H1 (cell line): ENCODE data around the gene EXTL1. TPM values are rescaled to one million over a fixed set of nuclear protein-coding genes. Genes with fewer than 3 reads are reported as not detected.

Experiments
- polyA plus RNA-seq, 7 experiments: library from polyadenylated mRNA; depleted of rRNA in 3 of 7; stranded (reverse) in 5 of 7; unstranded in 2 of 7; fragments of >200 nt in 5 of 7; fragments of 200-250 nt in 2 of 7; gene quantifications; 1 replicate in 5 of 7; 2 replicates in 1 of 7; 4 replicates in 1 of 7; pipeline versions ENCODE4 v1.2.1 to v1.2.3, GENCODE V29; 2011 to 2013; ENCODE audit warnings: missing spikeins in 2 of 7, mixed read lengths in 2 of 7
- total RNA-seq: library from RNA; stranded (reverse); fragmentation: NEBNext Ultra II Directional; extraction: Animal tissue kit (Norgen Biotek cat#: 25700); gene quantifications from 2 replicates; pipeline ENCODE4 v1.2.1, GENCODE V29; 2021
- TF ChIP-seq, protein P1 (sequence below): fragments of 300-600 bp; sonication (generic); IDR thresholded peaks from 2 replicates; pipeline ENCODE4 v1.7.1; 2012; ENCODE audit warnings: low read length, moderate library complexity, mild to moderate bottlenecking, inconsistent platforms; ENCODE audit not compliant: insufficient replicate concordance

The EXTL1 gene
- total and polyA plus RNA-seq, 2 of the 8 experiments (the other 6 are each of a cell fraction or from before 2014, with no cell fraction given): 0.89 to 1.2 TPM

DNA sequence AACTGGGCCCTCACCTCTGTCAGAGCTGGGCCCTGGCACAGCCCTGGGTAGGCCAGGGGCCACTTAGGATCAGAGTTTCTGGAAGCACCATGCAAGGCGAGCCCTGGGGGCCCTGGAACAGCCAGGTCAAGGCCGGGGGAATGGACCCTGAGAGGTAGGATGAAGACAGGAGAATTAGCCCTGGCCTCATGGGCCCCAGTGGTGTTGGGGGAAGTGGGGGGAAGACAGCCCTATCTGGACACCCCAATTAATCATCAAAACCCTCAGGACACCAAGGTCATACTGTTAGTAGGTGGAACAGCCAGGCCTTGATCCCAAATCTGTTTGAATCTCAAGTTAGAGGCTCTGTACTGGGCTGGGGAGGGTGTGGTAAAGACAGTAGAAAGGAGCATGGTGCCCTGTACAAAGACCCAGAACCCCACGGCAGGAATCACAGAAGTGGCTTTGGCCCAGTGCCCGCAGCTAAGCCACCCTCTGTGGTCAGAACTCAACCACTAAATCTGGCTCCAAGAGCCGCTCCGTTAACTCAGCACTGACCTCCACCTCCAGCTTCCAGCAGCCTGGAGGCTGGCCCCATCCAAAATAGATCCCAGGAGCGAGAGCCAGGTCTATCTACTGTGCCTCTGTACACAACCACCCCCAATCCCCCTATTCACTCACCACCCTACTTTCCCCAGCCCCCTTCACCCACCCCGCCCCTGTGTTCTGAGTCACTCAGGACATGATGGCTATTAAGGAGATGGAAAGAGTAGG lies 59.9 kb downstream of the EXTL1 start (continued):
- TF ChIP-seq, protein P1, sequence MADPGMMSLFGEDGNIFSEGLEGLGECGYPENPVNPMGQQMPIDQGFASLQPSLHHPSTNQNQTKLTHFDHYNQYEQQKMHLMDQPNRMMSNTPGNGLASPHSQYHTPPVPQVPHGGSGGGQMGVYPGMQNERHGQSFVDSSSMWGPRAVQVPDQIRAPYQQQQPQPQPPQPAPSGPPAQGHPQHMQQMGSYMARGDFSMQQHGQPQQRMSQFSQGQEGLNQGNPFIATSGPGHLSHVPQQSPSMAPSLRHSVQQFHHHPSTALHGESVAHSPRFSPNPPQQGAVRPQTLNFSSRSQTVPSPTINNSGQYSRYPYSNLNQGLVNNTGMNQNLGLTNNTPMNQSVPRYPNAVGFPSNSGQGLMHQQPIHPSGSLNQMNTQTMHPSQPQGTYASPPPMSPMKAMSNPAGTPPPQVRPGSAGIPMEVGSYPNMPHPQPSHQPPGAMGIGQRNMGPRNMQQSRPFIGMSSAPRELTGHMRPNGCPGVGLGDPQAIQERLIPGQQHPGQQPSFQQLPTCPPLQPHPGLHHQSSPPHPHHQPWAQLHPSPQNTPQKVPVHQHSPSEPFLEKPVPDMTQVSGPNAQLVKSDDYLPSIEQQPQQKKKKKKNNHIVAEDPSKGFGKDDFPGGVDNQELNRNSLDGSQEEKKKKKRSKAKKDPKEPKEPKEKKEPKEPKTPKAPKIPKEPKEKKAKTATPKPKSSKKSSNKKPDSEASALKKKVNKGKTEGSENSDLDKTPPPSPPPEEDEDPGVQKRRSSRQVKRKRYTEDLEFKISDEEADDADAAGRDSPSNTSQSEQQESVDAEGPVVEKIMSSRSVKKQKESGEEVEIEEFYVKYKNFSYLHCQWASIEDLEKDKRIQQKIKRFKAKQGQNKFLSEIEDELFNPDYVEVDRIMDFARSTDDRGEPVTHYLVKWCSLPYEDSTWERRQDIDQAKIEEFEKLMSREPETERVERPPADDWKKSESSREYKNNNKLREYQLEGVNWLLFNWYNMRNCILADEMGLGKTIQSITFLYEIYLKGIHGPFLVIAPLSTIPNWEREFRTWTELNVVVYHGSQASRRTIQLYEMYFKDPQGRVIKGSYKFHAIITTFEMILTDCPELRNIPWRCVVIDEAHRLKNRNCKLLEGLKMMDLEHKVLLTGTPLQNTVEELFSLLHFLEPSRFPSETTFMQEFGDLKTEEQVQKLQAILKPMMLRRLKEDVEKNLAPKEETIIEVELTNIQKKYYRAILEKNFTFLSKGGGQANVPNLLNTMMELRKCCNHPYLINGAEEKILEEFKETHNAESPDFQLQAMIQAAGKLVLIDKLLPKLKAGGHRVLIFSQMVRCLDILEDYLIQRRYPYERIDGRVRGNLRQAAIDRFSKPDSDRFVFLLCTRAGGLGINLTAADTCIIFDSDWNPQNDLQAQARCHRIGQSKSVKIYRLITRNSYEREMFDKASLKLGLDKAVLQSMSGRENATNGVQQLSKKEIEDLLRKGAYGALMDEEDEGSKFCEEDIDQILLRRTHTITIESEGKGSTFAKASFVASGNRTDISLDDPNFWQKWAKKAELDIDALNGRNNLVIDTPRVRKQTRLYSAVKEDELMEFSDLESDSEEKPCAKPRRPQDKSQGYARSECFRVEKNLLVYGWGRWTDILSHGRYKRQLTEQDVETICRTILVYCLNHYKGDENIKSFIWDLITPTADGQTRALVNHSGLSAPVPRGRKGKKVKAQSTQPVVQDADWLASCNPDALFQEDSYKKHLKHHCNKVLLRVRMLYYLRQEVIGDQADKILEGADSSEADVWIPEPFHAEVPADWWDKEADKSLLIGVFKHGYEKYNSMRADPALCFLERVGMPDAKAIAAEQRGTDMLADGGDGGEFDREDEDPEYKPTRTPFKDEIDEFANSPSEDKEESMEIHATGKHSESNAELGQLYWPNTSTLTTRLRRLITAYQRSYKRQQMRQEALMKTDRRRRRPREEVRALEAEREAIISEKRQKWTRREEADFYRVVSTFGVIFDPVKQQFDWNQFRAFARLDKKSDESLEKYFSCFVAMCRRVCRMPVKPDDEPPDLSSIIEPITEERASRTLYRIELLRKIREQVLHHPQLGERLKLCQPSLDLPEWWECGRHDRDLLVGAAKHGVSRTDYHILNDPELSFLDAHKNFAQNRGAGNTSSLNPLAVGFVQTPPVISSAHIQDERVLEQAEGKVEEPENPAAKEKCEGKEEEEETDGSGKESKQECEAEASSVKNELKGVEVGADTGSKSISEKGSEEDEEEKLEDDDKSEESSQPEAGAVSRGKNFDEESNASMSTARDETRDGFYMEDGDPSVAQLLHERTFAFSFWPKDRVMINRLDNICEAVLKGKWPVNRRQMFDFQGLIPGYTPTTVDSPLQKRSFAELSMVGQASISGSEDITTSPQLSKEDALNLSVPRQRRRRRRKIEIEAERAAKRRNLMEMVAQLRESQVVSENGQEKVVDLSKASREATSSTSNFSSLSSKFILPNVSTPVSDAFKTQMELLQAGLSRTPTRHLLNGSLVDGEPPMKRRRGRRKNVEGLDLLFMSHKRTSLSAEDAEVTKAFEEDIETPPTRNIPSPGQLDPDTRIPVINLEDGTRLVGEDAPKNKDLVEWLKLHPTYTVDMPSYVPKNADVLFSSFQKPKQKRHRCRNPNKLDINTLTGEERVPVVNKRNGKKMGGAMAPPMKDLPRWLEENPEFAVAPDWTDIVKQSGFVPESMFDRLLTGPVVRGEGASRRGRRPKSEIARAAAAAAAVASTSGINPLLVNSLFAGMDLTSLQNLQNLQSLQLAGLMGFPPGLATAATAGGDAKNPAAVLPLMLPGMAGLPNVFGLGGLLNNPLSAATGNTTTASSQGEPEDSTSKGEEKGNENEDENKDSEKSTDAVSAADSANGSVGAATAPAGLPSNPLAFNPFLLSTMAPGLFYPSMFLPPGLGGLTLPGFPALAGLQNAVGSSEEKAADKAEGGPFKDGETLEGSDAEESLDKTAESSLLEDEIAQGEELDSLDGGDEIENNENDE: no peak
- TF ChIP-seq, all 59 proteins: peak for 0
